K562 (cell line): Measurements from ENCODE around the gene SH3GLB2. TPM values are rescaled to one million over a fixed set of nuclear protein-coding genes. Genes with fewer than 3 reads are reported as not detected.

Experiments
- CBX2 ChIP-seq: fragments of 200-600 bp; sonication (generic); IDR thresholded peaks from one replicate; pipeline ENCODE4 v1.6.1; 2012; ENCODE audit warnings: mild to moderate bottlenecking, low read length, inconsistent platforms; ENCODE audit not compliant: insufficient read depth, poor library complexity, severe bottlenecking
- ERF ChIP-seq: fragments of 450-650 bp; formaldehyde crosslinking; IDR thresholded peaks from 2 replicates; pipeline ENCODE4 v1.4.0; 2020; ENCODE audit warnings: mild to moderate bottlenecking, mixed read lengths
- NUFIP1 ChIP-seq: fragments of 450-650 bp; IDR thresholded peaks from 2 replicates; pipeline ENCODE4 v1.6.1; 2018; ENCODE audit not compliant: partially characterized antibody
- PCBP1 ChIP-seq: fragments of 200-400 bp; formaldehyde crosslinking; IDR thresholded peaks from 2 replicates; pipeline ENCODE4 v1.6.1; 2018; ENCODE audit warnings: mild to moderate bottlenecking, low read depth, low read length; ENCODE audit not compliant: poor library complexity, severe bottlenecking
- TRIM28 ChIP-seq: fragments of 450-650 bp; IDR thresholded peaks from 2 replicates; pipeline ENCODE4 v1.6.1; 2017
- ZNF780A ChIP-seq: fragments of 250-450 bp; sonication (Bioruptor Pico); IDR thresholded peaks from 2 replicates; pipeline ENCODE4 v1.5.0; 2021; ENCODE audit warnings: mild to moderate bottlenecking
- polyA plus RNA-seq, 8 experiments: library from polyadenylated mRNA; depleted of rRNA in 4 of 8; stranded (reverse) in 5 of 8; unstranded in 3 of 8; fragments of >200 nt; fragmentation: Nextera tagmentation in 2 of 8; fragmentation: Illumina TruSeq in 1 of 8; extraction: Ambion mirVana in 2 of 8; extraction: Trizol in 1 of 8; gene quantifications; 2 replicates each; pipeline versions ENCODE4 v1.2.1 to v1.2.3, GENCODE V29; 2011 to 2014; ENCODE audit warnings: inconsistent platforms in 1 of 8, missing spikeins in 1 of 8
- total RNA-seq, 7 experiments: library from RNA; depleted of rRNA in 6 of 7; stranded (reverse); fragments of >200 nt in 6 of 7; fragmentation: Illumina TruSeq in 2 of 7; extraction: Trizol in 2 of 7; gene quantifications; 2 replicates each; pipeline versions ENCODE4 v1.2.1 to v1.2.3, GENCODE V29; 2011 to 2021; ENCODE audit warnings: low replicate concordance in 1 of 7
- TF ChIP-seq, protein P1 (sequence below): sonication (generic); formaldehyde crosslinking; IDR thresholded peaks from 2 replicates; pipeline ENCODE4 v1.8.1; 2023; ENCODE audit warnings: mild to moderate bottlenecking, missing genetic modification reagents, moderate library complexity
- TF ChIP-seq, protein P2 (sequence below): fragments of 450-650 bp; IDR thresholded peaks from 2 replicates; pipeline ENCODE4 v1.6.1; 2018; ENCODE audit not compliant: partially characterized antibody
- TF ChIP-seq, protein P3 (sequence below): fragments of 450-650 bp; IDR thresholded peaks from one replicate; pipeline ENCODE4 v1.6.1; 2018; ENCODE audit warnings: mild to moderate bottlenecking, moderate library complexity; ENCODE audit not compliant: partially characterized antibody
- TF ChIP-seq, protein P4 (sequence below): fragments of 200-800 bp; sonication (Bioruptor generic); IDR thresholded peaks from 2 replicates; pipeline ENCODE4 v1.6.1; 2016; ENCODE audit warnings: missing genetic modification characterization, missing compliant biosample characterization

The SH3GLB2 gene
- total and polyA plus RNA-seq, 9 of the 15 experiments (the other 6 are each of a cell fraction or from before 2014, with no cell fraction given), result 0.20 to 118 (median 58.8) TPM

DNA sequence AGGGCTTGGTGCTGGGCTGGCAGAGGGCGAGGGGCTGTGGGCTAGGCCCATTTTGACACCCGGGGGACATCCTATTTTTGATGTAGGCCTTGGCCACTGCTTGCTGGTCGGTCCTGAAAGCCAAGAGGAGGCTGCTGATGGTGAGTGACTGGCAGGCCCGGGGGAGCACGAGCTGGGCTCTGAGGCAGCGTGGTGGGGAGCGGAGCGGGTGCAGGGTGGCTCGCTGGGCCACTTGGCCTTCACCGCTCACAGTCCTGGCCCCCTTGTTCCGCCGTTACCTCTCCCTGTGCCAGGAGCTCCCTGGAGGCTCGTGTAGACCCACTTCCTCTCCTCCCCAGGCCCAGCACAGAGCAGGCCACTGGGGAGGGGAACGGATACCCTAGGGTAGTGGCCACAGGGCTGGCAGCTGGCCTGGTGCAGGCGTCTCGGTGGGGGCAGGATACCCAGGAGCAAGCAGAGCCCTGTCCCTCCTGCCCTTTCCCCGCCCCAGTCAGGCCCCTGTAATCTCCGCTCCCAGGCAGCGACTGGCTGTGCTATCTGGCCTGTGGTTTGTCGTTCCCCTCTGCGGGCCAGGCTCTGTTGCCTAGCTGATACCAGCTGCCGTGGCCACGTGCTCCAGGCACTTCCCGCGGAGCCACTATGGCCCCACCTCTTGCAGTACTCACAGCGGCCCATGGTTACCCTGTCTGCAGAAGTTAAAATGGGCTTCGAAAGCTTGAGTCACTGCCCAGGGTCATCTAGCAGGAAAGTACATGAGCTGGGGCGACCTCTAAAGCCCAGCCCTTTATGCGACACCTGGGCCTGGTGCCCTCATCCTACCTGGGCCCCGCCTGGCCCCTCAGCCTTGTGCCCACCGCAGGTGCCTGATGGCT lies 41.1 kb upstream of the SH3GLB2 start (continued):
- TF ChIP-seq, protein P1, sequence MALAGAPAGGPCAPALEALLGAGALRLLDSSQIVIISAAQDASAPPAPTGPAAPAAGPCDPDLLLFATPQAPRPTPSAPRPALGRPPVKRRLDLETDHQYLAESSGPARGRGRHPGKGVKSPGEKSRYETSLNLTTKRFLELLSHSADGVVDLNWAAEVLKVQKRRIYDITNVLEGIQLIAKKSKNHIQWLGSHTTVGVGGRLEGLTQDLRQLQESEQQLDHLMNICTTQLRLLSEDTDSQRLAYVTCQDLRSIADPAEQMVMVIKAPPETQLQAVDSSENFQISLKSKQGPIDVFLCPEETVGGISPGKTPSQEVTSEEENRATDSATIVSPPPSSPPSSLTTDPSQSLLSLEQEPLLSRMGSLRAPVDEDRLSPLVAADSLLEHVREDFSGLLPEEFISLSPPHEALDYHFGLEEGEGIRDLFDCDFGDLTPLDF (CRISPR knock-in tag), result peak; percentile 92
- TF ChIP-seq, protein P2, sequence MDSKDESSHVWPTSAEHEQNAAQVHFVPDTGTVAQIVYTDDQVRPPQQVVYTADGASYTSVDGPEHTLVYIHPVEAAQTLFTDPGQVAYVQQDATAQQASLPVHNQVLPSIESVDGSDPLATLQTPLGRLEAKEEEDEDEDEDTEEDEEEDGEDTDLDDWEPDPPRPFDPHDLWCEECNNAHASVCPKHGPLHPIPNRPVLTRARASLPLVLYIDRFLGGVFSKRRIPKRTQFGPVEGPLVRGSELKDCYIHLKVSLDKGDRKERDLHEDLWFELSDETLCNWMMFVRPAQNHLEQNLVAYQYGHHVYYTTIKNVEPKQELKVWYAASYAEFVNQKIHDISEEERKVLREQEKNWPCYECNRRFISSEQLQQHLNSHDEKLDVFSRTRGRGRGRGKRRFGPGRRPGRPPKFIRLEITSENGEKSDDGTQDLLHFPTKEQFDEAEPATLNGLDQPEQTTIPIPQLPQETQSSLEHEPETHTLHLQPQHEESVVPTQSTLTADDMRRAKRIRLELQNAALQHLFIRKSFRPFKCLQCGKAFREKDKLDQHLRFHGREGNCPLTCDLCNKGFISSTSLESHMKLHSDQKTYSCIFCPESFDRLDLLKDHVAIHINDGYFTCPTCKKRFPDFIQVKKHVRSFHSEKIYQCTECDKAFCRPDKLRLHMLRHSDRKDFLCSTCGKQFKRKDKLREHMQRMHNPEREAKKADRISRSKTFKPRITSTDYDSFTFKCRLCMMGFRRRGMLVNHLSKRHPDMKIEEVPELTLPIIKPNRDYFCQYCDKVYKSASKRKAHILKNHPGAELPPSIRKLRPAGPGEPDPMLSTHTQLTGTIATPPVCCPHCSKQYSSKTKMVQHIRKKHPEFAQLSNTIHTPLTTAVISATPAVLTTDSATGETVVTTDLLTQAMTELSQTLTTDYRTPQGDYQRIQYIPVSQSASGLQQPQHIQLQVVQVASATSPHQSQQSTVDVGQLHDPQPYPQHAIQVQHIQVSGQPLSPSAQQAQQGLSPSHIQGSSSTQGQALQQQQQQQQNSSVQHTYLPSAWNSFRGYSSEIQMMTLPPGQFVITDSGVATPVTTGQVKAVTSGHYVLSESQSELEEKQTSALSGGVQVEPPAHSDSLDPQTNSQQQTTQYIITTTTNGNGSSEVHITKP, result peak; percentile 17
- TF ChIP-seq, protein P3, sequence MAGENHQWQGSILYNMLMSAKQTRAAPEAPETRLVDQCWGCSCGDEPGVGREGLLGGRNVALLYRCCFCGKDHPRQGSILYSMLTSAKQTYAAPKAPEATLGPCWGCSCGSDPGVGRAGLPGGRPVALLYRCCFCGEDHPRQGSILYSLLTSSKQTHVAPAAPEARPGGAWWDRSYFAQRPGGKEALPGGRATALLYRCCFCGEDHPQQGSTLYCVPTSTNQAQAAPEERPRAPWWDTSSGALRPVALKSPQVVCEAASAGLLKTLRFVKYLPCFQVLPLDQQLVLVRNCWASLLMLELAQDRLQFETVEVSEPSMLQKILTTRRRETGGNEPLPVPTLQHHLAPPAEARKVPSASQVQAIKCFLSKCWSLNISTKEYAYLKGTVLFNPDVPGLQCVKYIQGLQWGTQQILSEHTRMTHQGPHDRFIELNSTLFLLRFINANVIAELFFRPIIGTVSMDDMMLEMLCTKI, result no peak
- TF ChIP-seq ERF (peak; percentile 9; the same call in 1 of the 2 replicates), ZNF780A (CRISPR knock-in tag) (no peak), TRIM28 (peak; percentile 54; the same call in 1 of the 2 replicates), CBX2 (no peak), PCBP1 (peak; percentile 94), NUFIP1 (peak; percentile 82)
- TF ChIP-seq, protein P4, sequence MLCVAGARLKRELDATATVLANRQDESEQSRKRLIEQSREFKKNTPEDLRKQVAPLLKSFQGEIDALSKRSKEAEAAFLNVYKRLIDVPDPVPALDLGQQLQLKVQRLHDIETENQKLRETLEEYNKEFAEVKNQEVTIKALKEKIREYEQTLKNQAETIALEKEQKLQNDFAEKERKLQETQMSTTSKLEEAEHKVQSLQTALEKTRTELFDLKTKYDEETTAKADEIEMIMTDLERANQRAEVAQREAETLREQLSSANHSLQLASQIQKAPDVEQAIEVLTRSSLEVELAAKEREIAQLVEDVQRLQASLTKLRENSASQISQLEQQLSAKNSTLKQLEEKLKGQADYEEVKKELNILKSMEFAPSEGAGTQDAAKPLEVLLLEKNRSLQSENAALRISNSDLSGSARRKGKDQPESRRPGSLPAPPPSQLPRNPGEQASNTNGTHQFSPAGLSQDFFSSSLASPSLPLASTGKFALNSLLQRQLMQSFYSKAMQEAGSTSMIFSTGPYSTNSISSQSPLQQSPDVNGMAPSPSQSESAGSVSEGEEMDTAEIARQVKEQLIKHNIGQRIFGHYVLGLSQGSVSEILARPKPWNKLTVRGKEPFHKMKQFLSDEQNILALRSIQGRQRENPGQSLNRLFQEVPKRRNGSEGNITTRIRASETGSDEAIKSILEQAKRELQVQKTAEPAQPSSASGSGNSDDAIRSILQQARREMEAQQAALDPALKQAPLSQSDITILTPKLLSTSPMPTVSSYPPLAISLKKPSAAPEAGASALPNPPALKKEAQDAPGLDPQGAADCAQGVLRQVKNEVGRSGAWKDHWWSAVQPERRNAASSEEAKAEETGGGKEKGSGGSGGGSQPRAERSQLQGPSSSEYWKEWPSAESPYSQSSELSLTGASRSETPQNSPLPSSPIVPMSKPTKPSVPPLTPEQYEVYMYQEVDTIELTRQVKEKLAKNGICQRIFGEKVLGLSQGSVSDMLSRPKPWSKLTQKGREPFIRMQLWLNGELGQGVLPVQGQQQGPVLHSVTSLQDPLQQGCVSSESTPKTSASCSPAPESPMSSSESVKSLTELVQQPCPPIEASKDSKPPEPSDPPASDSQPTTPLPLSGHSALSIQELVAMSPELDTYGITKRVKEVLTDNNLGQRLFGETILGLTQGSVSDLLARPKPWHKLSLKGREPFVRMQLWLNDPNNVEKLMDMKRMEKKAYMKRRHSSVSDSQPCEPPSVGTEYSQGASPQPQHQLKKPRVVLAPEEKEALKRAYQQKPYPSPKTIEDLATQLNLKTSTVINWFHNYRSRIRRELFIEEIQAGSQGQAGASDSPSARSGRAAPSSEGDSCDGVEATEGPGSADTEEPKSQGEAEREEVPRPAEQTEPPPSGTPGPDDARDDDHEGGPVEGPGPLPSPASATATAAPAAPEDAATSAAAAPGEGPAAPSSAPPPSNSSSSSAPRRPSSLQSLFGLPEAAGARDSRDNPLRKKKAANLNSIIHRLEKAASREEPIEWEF (CRISPR knock-in tag), result peak; percentile 84; the same call in 1 of the 2 replicates
